ENCODE results near the gene SCML1.
A peak's percentile ranks its signal among the peaks of the same experiment; 100 is the strongest.

SCML1 gene

GRCh38 chrX:17744896-17745523 is 7.7 kb downstream of the SCML1 start:
- Histone ChIP-seq H3K79me2 (ENCODE audit: insufficient read depth, low read length) (no peaks in the 10 kb centered on the region), H3K4me3 (ENCODE audit: low read depth in 1 of 2, low read length in 2 of 2) (no peak overlapping the region), H4K20me1 (ENCODE audit: insufficient read depth, low read length) (no peaks in the 10 kb centered on the region), H3K27ac (ENCODE audit: low read length) (no peak overlapping the region), H3K27me3 (ENCODE audit: insufficient read depth, low read length, poor library complexity) (no peaks in the 10 kb centered on the region), H3K4me2 (ENCODE audit: insufficient read depth, low read length) (no peak overlapping the region), H3K36me3 (ENCODE audit: insufficient read depth, low read length) (no peaks in the 10 kb centered on the region), H3K9ac (ENCODE audit: low read depth, low read length) (no peak overlapping the region), H3K9me3 (ENCODE audit: insufficient read depth, low read length, severe bottlenecking) (no peaks in the 10 kb centered on the region), H3K4me1 (ENCODE audit: insufficient read depth, low read length) (no peaks in the 10 kb centered on the region), H2AFZ (ENCODE audit: low read depth, low read length) (no peak overlapping the region)
- ATAC-seq (ENCODE audit: insufficient read depth, low read depth) (no peak), DNase-seq (no peak)
- peak; percentile 31 for TF ChIP-seq CTCF (IDR thresholded peaks at IDR 0.05; ENCODE audit: borderline replicate concordance, extremely low read depth, low read length, poor library complexity, severe bottlenecking)
- TF ChIP-seq EZH2 (IDR thresholded peaks at IDR 0.05; ENCODE audit: borderline replicate concordance, low read depth, low read length, severe bottlenecking): no peak

GRCh38 chrX:17747692-17748091 is 10.4 kb downstream of the SCML1 start:
- Histone ChIP-seq H2AFZ (ENCODE audit: low read depth, low read length) (no peak overlapping the region), H3K4me1 (ENCODE audit: insufficient read depth, low read length) (no peaks in the 10 kb centered on the region), H3K4me3 (ENCODE audit: low read depth in 1 of 2, low read length in 2 of 2) (no peak overlapping the region), H3K4me2 (ENCODE audit: insufficient read depth, low read length) (no peak overlapping the region), H4K20me1 (ENCODE audit: insufficient read depth, low read length) (no peaks in the 10 kb centered on the region), H3K36me3 (ENCODE audit: insufficient read depth, low read length) (no peaks in the 10 kb centered on the region), H3K27ac (ENCODE audit: low read length) (no peak overlapping the region), H3K79me2 (ENCODE audit: insufficient read depth, low read length) (no peaks in the 10 kb centered on the region), H3K27me3 (ENCODE audit: insufficient read depth, low read length, poor library complexity) (no peaks in the 10 kb centered on the region), H3K9ac (ENCODE audit: low read depth, low read length) (no peak overlapping the region), H3K9me3 (ENCODE audit: insufficient read depth, low read length, severe bottlenecking) (no peaks in the 10 kb centered on the region)
- no peak for DNase-seq
- ATAC-seq (ENCODE audit: insufficient read depth, low read depth): no peak
- TF ChIP-seq EZH2 (IDR thresholded peaks at IDR 0.05; ENCODE audit: borderline replicate concordance, low read depth, low read length, severe bottlenecking) (no peak), CTCF (IDR thresholded peaks at IDR 0.05; ENCODE audit: borderline replicate concordance, extremely low read depth, low read length, poor library complexity, severe bottlenecking) (no peak)

- ATAC-seq (ENCODE audit: insufficient read depth, low read depth) (no peak), DNase-seq (no peak)
- no peak overlapping the region for H3K4me3 ChIP-seq (ENCODE audit: low read depth in 1 of 2, low read length in 2 of 2)
- H3K4me2 ChIP-seq (ENCODE audit: insufficient read depth, low read length): no peak overlapping the region
- no peaks in the 10 kb centered on the region for H3K9me3 ChIP-seq (ENCODE audit: insufficient read depth, low read length, severe bottlenecking)
- H4K20me1 ChIP-seq (ENCODE audit: insufficient read depth, low read length): no peaks in the 10 kb centered on the region
- no peaks in the 10 kb centered on the region for H3K79me2 ChIP-seq (ENCODE audit: insufficient read depth, low read length)
- no peaks in the 10 kb centered on the region for H3K4me1 ChIP-seq (ENCODE audit: insufficient read depth, low read length)
- no peaks in the 10 kb centered on the region for H3K27me3 ChIP-seq (ENCODE audit: insufficient read depth, low read length, poor library complexity)
- TF ChIP-seq EZH2 (IDR thresholded peaks at IDR 0.05; ENCODE audit: borderline replicate concordance, low read depth, low read length, severe bottlenecking) (no peak), CTCF (IDR thresholded peaks at IDR 0.05; ENCODE audit: borderline replicate concordance, extremely low read depth, low read length, poor library complexity, severe bottlenecking) (no peak)
- no peak overlapping the region for H3K27ac ChIP-seq (ENCODE audit: low read length)
- H2AFZ ChIP-seq (ENCODE audit: low read depth, low read length): no peak overlapping the region
- H3K36me3 ChIP-seq (ENCODE audit: insufficient read depth, low read length): no peaks in the 10 kb centered on the region
- H3K9ac ChIP-seq (ENCODE audit: low read depth, low read length): no peak overlapping the region
Observed at GRCh38 chrX:17748684-17749083, 11.4 kb downstream of the SCML1 start.
